IPS DF 4.7 (cell line): ENCODE measurements around the gene VCAM1.

Experiments
- DNase-seq: peaks from one replicate; pipeline ENCODE4 v3.0.0-alpha.2; 2013; ENCODE audit warnings: low spot score; ENCODE audit errors: extremely low read depth

Gene VCAM1

GRCh38 chr1:100722221-100722620, 2.7 kb downstream of the VCAM1 start:
- no peak for DNase-seq

GRCh38 chr1:100724281-100724680, 4.7 kb downstream of the VCAM1 start:
- no peak for DNase-seq

GRCh38 chr1:100730130-100730529, 10.6 kb downstream of the VCAM1 start:
- no peak for DNase-seq

- no peak for DNase-seq
Measured at GRCh38 chr1:100731309-100731708, 11.8 kb downstream of the VCAM1 start.

GRCh38 chr1:100731758-100732157, 12.2 kb downstream of the VCAM1 start:
- DNase-seq: no peak

- DNase-seq: no peak
Measured at GRCh38 chr1:100734676-100735075, 15.1 kb downstream of the VCAM1 start.

- no peak for DNase-seq
Measured at GRCh38 chr1:100735244-100735643, 15.7 kb downstream of the VCAM1 start.

GRCh38 chr1:100736324-100736723, 16.8 kb downstream of the VCAM1 start:
- no peak for DNase-seq

- DNase-seq: no peak
Measured at GRCh38 chr1:100736746-100737145, 17.2 kb downstream of the VCAM1 start.

- DNase-seq: no peak
Measured at GRCh38 chr1:100746542-100746932, 27.0 kb downstream of the VCAM1 start.

GRCh38 chr1:100747771-100748170, 28.2 kb downstream of the VCAM1 start:
- DNase-seq: no peak

- no peak for DNase-seq
Measured at GRCh38 chr1:100750005-100750885, 30.7 kb downstream of the VCAM1 start.

GRCh38 chr1:100752791-100753190, 33.2 kb downstream of the VCAM1 start:
- DNase-seq: no peak

GRCh38 chr1:100757946-100758345, 38.4 kb downstream of the VCAM1 start:
- DNase-seq: no peak

- no peak for DNase-seq
Measured at GRCh38 chr1:100759188-100759587, 39.6 kb downstream of the VCAM1 start.

- DNase-seq: no peak
Measured at GRCh38 chr1:100760511-100760910, 41.0 kb downstream of the VCAM1 start.

GRCh38 chr1:100762461-100762860, 42.9 kb downstream of the VCAM1 start:
- DNase-seq: no peak

GRCh38 chr1:100767176-100767890, 47.8 kb downstream of the VCAM1 start:
- no peak for DNase-seq

GRCh38 chr1:100769323-100769722, 49.8 kb downstream of the VCAM1 start:
- DNase-seq: no peak

GRCh38 chr1:100769906-100770646, 50.5 kb downstream of the VCAM1 start:
- DNase-seq: no peak

- DNase-seq: no peak
Measured at GRCh38 chr1:100773444-100773843, 53.9 kb downstream of the VCAM1 start.

GRCh38 chr1:100774370-100774769, 54.8 kb downstream of the VCAM1 start:
- no peak for DNase-seq
